ENCODE measurements around the gene FBXO3.
"Not testable (repeated sequence)": the region's sequence is repeated elsewhere in the genome, so short reads cannot be mapped to it uniquely, and the experiment has no call there.

Gene FBXO3

DNA sequence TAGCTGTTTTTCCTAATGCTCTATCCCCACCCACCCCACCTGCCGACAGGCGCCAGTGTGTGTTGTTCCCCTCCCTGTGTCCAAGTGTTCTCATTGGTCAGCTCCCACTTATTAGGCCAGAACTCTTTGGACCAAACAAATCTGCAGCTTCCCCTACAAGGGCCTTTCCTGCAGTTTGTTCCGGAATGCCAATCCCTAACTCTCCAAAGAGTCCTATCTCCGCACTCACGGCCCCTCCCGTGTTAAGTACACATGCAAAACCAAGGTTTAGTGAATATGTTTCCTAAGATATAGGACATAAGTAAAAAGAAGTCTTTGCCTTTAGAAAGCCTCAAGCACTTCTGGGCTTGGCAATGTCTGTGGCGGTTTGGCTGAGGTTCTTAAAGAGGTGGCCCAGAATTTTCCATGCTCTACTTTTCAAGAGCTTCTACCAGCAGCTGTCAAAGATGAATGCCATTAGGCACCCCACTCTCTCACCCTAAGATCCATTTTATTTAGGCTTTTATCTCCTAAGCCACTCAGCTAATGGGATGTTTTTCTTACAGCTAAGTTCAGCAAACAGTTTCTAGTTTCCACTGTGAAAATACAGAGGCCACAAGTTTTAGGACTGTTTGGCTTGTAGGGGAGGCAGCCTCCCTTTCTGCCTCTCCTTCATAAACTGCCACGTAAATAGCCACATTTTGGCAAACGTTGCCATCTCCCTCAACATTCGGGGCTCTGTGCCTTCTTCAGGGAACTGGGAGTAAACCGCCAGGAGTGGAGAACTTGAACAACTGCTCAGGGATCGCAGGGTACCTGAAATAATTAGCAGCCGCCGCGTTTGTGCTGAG lies 39.7 kb downstream of the FBXO3 start:
- no peak for TF ChIP-seq ZFX (IDR thresholded peaks at IDR 0.05; ENCODE audit: borderline replicate concordance)
- TF ChIP-seq, protein P1, sequence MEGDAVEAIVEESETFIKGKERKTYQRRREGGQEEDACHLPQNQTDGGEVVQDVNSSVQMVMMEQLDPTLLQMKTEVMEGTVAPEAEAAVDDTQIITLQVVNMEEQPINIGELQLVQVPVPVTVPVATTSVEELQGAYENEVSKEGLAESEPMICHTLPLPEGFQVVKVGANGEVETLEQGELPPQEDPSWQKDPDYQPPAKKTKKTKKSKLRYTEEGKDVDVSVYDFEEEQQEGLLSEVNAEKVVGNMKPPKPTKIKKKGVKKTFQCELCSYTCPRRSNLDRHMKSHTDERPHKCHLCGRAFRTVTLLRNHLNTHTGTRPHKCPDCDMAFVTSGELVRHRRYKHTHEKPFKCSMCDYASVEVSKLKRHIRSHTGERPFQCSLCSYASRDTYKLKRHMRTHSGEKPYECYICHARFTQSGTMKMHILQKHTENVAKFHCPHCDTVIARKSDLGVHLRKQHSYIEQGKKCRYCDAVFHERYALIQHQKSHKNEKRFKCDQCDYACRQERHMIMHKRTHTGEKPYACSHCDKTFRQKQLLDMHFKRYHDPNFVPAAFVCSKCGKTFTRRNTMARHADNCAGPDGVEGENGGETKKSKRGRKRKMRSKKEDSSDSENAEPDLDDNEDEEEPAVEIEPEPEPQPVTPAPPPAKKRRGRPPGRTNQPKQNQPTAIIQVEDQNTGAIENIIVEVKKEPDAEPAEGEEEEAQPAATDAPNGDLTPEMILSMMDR (IDR thresholded peaks at IDR 0.05): no peak
- no peak overlapping the region for H3K27ac ChIP-seq

- H3K27ac ChIP-seq: no peak overlapping the region
- TF ChIP-seq, protein P1 (IDR thresholded peaks at IDR 0.05): no peak
- no peak for TF ChIP-seq ZFX (IDR thresholded peaks at IDR 0.05; ENCODE audit: borderline replicate concordance)
Measured at GRCh38 chr11:33733980-33734379, 40.3 kb downstream of the FBXO3 start.

GRCh38 chr11:33731723-33732531 lies 42.4 kb downstream of the FBXO3 start:
- H3K27ac ChIP-seq: no peak overlapping the region
- TF ChIP-seq ZFX (IDR thresholded peaks at IDR 0.05; ENCODE audit: borderline replicate concordance): no peak
- TF ChIP-seq, protein P1 (IDR thresholded peaks at IDR 0.05): no peak

DNA sequence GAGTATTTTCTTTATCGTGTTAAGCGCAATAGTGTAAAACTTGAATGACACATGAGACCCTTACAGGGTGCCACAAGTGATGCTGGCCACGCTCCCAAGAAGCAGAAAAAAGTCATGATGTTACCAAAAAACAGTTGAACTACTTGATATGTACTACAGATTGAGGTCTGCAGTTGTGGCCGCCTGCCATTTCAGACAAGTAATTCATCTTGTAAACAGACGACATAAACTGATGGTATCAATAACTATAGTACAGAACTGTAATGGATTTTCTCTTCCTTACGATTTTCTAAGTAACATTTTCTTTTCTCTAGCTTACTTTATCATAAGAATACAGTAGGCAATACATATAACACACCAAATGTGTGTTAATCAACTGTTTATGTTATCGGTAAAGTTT lies 43.6 kb downstream of the FBXO3 start:
- no peak for TF ChIP-seq ZFX (IDR thresholded peaks at IDR 0.05; ENCODE audit: borderline replicate concordance)
- TF ChIP-seq, protein P1 (IDR thresholded peaks at IDR 0.05): no peak
- no peak overlapping the region for H3K27ac ChIP-seq

- not testable (repeated sequence) for H3K27ac ChIP-seq
Measured at GRCh38 chr11:33729072-33729664, 45.2 kb downstream of the FBXO3 start.

DNA sequence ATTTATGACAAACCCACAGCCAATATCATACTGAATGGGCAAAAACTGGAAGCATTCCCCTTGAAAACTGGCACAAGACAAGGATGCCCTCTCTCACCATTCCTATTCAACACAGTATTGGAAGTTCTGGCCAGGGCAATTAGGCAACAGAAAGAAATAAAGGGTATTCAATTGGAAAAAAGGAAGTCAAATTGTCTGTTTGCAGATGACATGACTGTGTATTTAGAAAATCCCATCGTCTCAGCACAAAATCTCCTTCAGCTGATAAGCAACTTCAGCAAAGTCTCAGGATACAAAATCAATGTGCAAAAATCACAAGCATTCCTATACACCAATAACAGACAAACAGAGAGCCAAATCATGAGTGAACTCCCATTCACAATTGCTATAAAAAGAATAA lies 46.8 kb downstream of the FBXO3 start:
- H3K27ac ChIP-seq: not testable (repeated sequence)

- TF ChIP-seq, protein P1 (IDR thresholded peaks at IDR 0.05): no peak
- no peak for TF ChIP-seq ZFX (IDR thresholded peaks at IDR 0.05; ENCODE audit: borderline replicate concordance)
- H3K27ac ChIP-seq: no peak overlapping the region
Measured at GRCh38 chr11:33725496-33725895, 48.8 kb downstream of the FBXO3 start.

- TF ChIP-seq ZFX (IDR thresholded peaks at IDR 0.05; ENCODE audit: borderline replicate concordance): no peak
- TF ChIP-seq, protein P1 (IDR thresholded peaks at IDR 0.05): no peak
- no peak overlapping the region for H3K27ac ChIP-seq
Measured at GRCh38 chr11:33724644-33725035, 49.7 kb downstream of the FBXO3 start.
